Measurements from ENCODE around the gene TST. TPM values are rescaled to one million over a fixed set of nuclear protein-coding genes. Genes with fewer than 3 reads are reported as not detected.

Gene TST
- total RNA-seq, 4 donors from 2014 or later: 60.8 to 163 (median 82.9) TPM

DNA sequence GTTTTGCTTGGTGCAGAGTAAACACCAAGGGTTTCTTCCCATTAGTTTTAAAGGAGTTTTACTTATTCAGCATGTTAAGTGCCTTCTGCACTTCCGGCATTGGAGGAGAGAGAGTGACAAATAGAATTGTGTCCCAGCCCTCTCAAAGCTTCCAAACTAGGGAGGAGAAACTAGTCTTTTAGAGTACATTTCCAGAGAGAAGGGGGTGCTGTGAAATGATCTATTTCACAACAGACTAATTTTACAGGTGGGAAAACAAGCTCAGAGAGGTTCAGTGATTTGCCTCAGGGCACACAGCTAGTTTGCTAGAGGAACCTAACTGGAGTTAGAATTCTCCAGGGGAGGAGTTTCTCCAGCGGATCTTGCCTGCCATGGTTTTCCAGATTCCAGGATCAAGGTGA lies 12.9 kb upstream of the TST start:
- peaks cover 12 to 26% (median 14%) of the 10 kb centered on the region in 3 donors for H3K4me1 ChIP-seq
- no peak for DNase-seq
- peaks cover 0 to 7% (median 0%) of the 10 kb centered on the region in 4 donors for H3K27me3 ChIP-seq
- H3K36me3 ChIP-seq: peaks cover 0 to 40% (median 19%) of the 10 kb centered on the region in 3 donors
- TF ChIP-seq CTCF (IDR thresholded peaks at IDR 0.05): no peak
- H3K4me3 ChIP-seq: peak overlapping the region in 1 of 4 donors; percentile 35
- peak overlapping the region; percentile 63 to 84 (median 81) for H3K27ac ChIP-seq
- intact Hi-C loops (cut with DNase I): no loop called here
- 34 to 37% methylated on average over 2 of the region's 2 CpGs for WGBS, 2 donors
- H3K9me3 ChIP-seq: no peaks in the 10 kb centered on the region

DNA sequence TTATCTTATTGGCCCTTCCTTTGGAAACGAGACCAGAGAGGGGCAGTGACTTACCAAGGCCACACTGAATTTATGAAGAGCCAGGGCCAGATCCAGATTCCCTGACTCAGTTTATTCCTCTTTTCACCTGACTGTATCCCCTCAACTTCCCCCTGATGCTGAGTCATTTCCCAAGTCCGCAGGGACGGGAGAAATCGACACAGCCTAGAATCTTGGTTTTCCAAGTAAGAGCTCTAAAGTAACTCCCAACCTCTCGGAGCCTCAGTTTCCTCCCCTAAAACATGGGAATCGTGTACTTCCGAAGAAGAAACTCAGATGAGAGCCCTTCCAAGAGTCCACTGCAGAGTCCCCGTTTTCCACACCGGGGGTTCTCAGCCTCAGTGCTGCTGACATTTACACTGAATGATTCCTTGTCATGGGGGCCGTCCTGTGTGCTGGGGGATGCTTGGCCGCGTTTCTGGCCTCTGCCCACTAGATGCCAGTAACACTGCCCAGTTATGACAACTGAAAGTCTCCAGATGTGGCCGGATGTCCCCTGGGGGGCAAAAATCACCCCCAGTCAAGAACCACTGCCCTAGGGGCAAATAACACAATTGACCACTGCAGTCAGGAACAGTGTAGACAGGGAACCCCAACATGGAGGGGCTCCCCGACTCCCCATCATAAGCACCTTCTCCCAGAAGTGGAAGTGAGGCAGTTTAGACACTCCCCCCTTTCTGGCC lies 11.5 kb upstream of the TST start:
- intact Hi-C loops (cut with DNase I): no loop called here
- no peaks in the 10 kb centered on the region for H3K27me3 ChIP-seq
- H3K27ac ChIP-seq: peak overlapping the region in 2 of 4 donors; percentile 79 to 84
- no peak for DNase-seq
- no peak for TF ChIP-seq POLR2A (IDR thresholded peaks at IDR 0.05)
- TF ChIP-seq CTCF (IDR thresholded peaks at IDR 0.05): no peak
- peaks cover 14 to 35% (median 16%) of the 10 kb centered on the region in 3 donors for H3K4me1 ChIP-seq
- H3K9me3 ChIP-seq: no peaks in the 10 kb centered on the region
- 83 to 84% methylated on average over 9 to 12 of the region's 14 CpGs for WGBS, 2 donors
- peaks cover 5 to 54% (median 19%) of the 10 kb centered on the region in 3 donors for H3K36me3 ChIP-seq
- no peak overlapping the region for H3K4me3 ChIP-seq

GRCh38 chr22:37028692-37029674 lies 9.7 kb upstream of the TST start:
- peaks cover 17 to 72% (median 29%) of the 10 kb centered on the region in 3 donors for H3K36me3 ChIP-seq
- no peak for TF ChIP-seq CTCF (IDR thresholded peaks at IDR 0.05)
- TF ChIP-seq POLR2A (IDR thresholded peaks at IDR 0.05): no peak
- 83 to 87% methylated on average over 9 to 12 of the region's 22 CpGs for WGBS, 2 donors

GRCh38 chr22:37027556-37027955 lies 8.3 kb upstream of the TST start:
- Histone ChIP-seq H3K4me3 (no peak overlapping the region), H3K4me1 (peaks cover 11 to 44% (median 17%) of the 10 kb centered on the region in 3 donors), H3K36me3 (peaks cover 17 to 77% (median 29%) of the 10 kb centered on the region in 3 donors), H3K9me3 (no peaks in the 10 kb centered on the region), H3K27me3 (no peaks in the 10 kb centered on the region), H3K27ac (no peak overlapping the region)
- DNase-seq: no peak
- TF ChIP-seq CTCF (IDR thresholded peaks at IDR 0.05) (no peak), POLR2A (IDR thresholded peaks at IDR 0.05) (no peak)
- 88 to 92% methylated on average over 5 to 7 of the region's 7 CpGs for WGBS, 2 donors
- intact Hi-C loops (cut with DNase I): no loop called here

More at GRCh38 chr22:37028692-37029674, 9.7 kb upstream of the TST start:
- no peaks in the 10 kb centered on the region for H3K27me3 ChIP-seq
- H3K27ac ChIP-seq: no peak overlapping the region
- DNase-seq: no peak
- intact Hi-C loops (cut with DNase I): no loop called here
- H3K4me3 ChIP-seq: no peak overlapping the region
- H3K4me1 ChIP-seq: peaks cover 17 to 49% (median 20%) of the 10 kb centered on the region in 3 donors
- no peaks in the 10 kb centered on the region for H3K9me3 ChIP-seq

Measured in esophagus squamous epithelium (tissue), 5 donors.